Measurements from ENCODE around the gene CAMK2A.

CAMK2A gene

GRCh38 chr5:150189326-150189725, 100.2 kb downstream of the CAMK2A start:
- Mint-ChIP-seq H3K9me3 (no peaks in the 10 kb centered on the region), H3K27me3 (ENCODE audit: low read depth) (peaks cover 47% of the 10 kb centered on the region), H3K4me1 (peaks cover 7% of the 10 kb centered on the region), H3K36me3 (ENCODE audit: low read depth) (no peaks in the 10 kb centered on the region), H3K27ac (no peak overlapping the region), H3K4me3 (peak overlapping the region; percentile 17 to 50 (median 40))
- no peak for TF ChIP-seq CTCF (IDR thresholded peaks at IDR 0.05; ENCODE audit: unreplicated experiment in 3 of 3)

GRCh38 chr5:150188146-150188842, 101.3 kb downstream of the CAMK2A start:
- no peak overlapping the region for H3K4me3 Mint-ChIP-seq
- H3K27me3 Mint-ChIP-seq (ENCODE audit: low read depth): peaks cover 47% of the 10 kb centered on the region
- peaks cover 7% of the 10 kb centered on the region for H3K4me1 Mint-ChIP-seq
- no peaks in the 10 kb centered on the region for H3K36me3 Mint-ChIP-seq (ENCODE audit: low read depth)
- no peak overlapping the region for H3K27ac Mint-ChIP-seq
- H3K9me3 Mint-ChIP-seq: no peaks in the 10 kb centered on the region
- no peak for TF ChIP-seq CTCF (IDR thresholded peaks at IDR 0.05; ENCODE audit: unreplicated experiment in 3 of 3)

- Mint-ChIP-seq H3K27me3 (ENCODE audit: low read depth) (peaks cover 39% of the 10 kb centered on the region), H3K36me3 (ENCODE audit: low read depth) (no peaks in the 10 kb centered on the region), H3K4me1 (peaks cover 11% of the 10 kb centered on the region), H3K27ac (no peak overlapping the region), H3K9me3 (no peaks in the 10 kb centered on the region), H3K4me3 (no peak overlapping the region)
- TF ChIP-seq CTCF (IDR thresholded peaks at IDR 0.05; ENCODE audit: unreplicated experiment in 3 of 3): no peak
These were observed 102.7 kb downstream of the CAMK2A start for GRCh38 chr5:150186897-150187296.

- no peak for TF ChIP-seq CTCF (IDR thresholded peaks at IDR 0.05; ENCODE audit: unreplicated experiment in 3 of 3)
- Mint-ChIP-seq H3K4me1 (peaks cover 18% of the 10 kb centered on the region), H3K27me3 (ENCODE audit: low read depth) (peaks cover 33% of the 10 kb centered on the region), H3K27ac (no peak overlapping the region), H3K9me3 (no peaks in the 10 kb centered on the region), H3K36me3 (ENCODE audit: low read depth) (no peaks in the 10 kb centered on the region), H3K4me3 (no peak overlapping the region)
These were observed 103.4 kb downstream of the CAMK2A start for GRCh38 chr5:150186137-150186536.

- Mint-ChIP-seq H3K36me3 (ENCODE audit: low read depth) (no peaks in the 10 kb centered on the region), H3K27me3 (ENCODE audit: low read depth) (peaks cover 28% of the 10 kb centered on the region), H3K27ac (no peak overlapping the region), H3K4me3 (no peak overlapping the region), H3K4me1 (peaks cover 27% of the 10 kb centered on the region), H3K9me3 (no peaks in the 10 kb centered on the region)
- no peak for TF ChIP-seq CTCF (IDR thresholded peaks at IDR 0.05; ENCODE audit: unreplicated experiment in 3 of 3)
These were observed 104.3 kb downstream of the CAMK2A start for GRCh38 chr5:150184990-150185912.

Data from nephron (organoid).